Measurements from ENCODE around the gene VAC14.
"Not testable (repeated sequence)": the region's sequence is repeated elsewhere in the genome, so short reads cannot be mapped to it uniquely, and the experiment has no call there.

The VAC14 gene

GRCh38 chr16:70800781-70801480 is at the start of gene VAC14:
Gene VAC14, minus strand, starts transcription at chr16:70801158. Its CDS starts 258 bp downstream, at chr16:70800900.
- peak; percentile 84 for DNase-seq (ENCODE audit: low spot score)

DNA sequence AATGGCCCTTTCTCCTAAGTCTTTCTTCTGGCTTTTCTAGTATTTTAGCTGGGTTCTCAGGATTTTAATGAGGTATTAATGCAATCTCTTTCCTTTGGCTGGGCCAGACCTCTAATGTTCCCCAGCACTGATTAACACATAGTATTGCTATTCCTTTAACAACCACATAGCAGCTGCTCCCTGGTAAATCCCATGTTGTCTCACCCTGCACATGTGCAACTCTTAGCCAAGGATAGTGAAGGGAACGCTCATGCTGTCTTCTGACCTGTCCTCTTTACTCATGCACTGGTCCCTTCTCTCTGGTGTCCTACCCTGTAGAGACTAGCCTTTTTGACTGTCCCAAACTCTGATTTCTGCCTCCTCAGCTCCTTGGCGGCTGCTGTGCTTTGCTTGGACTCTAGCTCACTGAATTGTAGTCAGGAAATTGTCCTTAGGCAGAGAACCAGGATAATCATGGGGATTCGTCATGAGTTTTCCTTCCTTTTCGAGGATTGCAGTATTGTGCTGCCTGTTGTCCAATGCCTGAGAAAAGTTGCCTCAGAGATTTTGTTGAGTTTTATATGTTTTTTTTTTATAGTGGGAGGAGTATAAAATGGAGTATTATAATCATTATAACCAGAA is 22.6 kb upstream of the VAC14 start:
- not testable (repeated sequence) for DNase-seq (ENCODE audit: low spot score)

GRCh38 chr16:70822734-70823133 is 21.8 kb upstream of the VAC14 start:
- not testable (repeated sequence) for DNase-seq (ENCODE audit: low spot score)

GRCh38 chr16:70818088-70818487 is 17.1 kb upstream of the VAC14 start:
- not testable (repeated sequence) for DNase-seq (ENCODE audit: low spot score)

GRCh38 chr16:70809392-70810060 is 8.6 kb upstream of the VAC14 start:
- no peak for DNase-seq (ENCODE audit: low spot score)

GRCh38 chr16:70808371-70808770 is 7.4 kb upstream of the VAC14 start:
- DNase-seq (ENCODE audit: low spot score): no peak

GRCh38 chr16:70805787-70806186 is 4.8 kb upstream of the VAC14 start:
- DNase-seq (ENCODE audit: low spot score): no peak

DNA sequence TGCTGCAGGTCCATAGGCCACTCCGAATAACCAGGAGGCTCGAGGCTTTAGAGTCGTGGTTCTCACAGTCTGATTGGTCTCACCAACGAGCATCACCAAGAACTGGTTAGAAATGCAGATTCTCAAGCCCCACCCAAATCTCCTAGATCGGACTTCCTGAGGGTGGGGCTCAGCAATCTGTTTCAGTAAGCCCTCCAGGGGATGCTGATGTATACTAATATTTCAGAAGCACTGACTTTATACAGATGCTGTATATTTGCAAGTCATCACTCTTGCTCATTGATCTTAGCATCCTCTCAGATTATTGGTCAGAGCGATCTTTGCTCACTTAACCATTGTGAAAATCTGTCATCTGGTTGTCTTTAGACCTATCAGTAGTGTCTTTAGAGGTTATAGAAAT is 4.4 kb upstream of the VAC14 start:
- DNase-seq (ENCODE audit: low spot score): no peak

- DNase-seq (ENCODE audit: low spot score): no peak
These were observed 3.8 kb upstream of the VAC14 start for GRCh38 chr16:70804734-70805169.

DNA sequence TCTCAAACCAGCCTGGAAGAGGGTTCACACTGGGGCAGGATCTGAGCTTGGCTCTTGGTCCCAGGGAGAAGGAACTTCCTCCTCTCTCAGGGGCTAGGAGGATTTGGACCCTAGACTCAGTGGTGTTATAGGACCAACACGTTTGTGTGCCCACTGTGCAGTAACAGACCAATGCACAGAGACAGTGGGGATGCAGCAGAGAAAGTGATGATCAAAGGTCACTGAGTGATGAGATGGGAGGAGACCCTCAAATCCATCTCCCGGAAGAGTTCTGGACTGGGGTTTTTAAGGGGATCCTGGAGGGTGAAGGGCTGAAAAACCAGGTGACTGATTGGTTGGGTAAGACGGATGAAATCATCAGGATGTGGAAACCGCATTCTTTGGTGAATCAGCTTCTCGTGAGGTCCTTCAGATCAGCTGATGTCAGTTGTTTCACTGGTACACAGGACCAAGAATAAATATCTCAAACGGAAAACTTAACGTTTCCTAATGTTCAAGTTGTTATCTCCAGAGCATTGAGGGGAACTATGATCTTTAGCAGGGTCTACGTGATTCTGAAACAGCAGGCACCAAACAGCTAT is 3.3 kb upstream of the VAC14 start:
- no peak for DNase-seq (ENCODE audit: low spot score)

- DNase-seq (ENCODE audit: low spot score): no peak
These were observed 2.4 kb upstream of the VAC14 start for GRCh38 chr16:70803319-70803718.

DNA sequence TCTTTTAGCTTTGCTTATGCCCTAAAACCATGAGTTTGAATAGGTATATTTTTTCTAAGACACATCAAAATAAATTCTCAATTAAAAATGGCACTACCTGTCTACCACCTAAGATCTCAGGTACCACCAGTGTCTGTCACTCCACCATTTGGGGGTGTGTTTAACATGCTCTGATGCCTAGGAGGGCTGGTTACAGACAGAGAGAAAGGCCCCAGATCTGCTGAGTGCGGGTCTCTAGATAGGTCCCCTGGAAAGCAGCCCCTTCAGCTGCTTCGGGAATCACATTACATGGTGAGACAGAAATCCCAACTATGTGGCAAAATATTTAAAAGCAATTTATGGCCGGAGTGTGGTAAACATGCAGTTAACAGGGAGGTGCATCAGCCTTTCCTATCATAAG is 653 bp upstream of the VAC14 start:
- no peak for DNase-seq (ENCODE audit: low spot score)

GRCh38 chr16:70800311-70800710 is 647 bp downstream of the VAC14 start:
- no peak for DNase-seq (ENCODE audit: low spot score)

DNA sequence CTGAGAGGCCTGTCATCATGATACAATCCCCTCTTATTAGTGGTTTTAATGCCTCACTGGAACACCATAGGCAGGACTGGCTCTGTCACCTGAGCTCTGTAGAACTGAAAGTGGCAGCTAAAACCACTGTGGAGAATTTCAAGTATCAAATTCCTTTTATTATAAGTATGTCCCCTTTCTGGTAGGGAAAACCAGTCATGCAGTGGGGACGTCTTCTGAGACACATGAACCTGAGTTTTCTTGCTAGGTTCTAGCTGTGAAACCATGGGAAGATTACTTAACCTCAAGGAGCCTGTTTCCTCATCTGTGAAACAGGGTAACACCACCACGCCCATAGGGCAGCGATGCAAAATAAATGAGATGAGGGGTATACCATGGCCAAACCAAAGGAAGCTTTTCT is 4.7 kb downstream of the VAC14 start:
- no peak for DNase-seq (ENCODE audit: low spot score)

DNA sequence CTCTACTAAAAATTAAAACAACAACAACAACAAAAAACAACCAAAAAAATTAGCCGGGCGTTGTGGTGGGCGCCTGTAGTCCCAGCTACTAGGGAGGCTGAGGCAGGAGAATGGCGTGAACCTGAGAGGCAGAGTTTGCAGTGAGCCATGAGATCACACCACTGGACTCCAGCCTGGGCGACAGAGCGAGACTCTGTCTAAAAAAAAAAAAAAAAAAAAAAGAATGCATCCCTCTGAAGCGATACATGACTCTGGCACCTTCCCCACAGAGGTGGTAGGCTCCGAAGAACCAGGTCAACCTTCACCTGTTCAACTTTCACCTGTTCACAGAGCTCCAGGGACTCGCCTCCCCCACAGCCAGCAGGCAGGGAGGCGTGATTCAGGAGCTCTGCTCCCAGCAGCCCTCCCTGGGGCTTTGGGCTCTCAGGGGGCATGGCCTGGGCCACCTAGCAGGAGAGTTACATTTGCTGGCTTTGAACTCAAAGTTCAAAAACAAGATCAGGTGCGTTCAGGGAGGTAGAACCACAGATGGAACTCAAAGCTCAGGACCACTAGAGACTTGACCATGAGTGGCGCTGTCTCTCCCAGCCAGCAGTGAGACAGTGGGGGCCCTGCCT is 5.6 kb downstream of the VAC14 start:
- DNase-seq (ENCODE audit: low spot score): no peak

GRCh38 chr16:70793851-70794502 is 7.0 kb downstream of the VAC14 start:
- DNase-seq (ENCODE audit: low spot score): no peak

DNA sequence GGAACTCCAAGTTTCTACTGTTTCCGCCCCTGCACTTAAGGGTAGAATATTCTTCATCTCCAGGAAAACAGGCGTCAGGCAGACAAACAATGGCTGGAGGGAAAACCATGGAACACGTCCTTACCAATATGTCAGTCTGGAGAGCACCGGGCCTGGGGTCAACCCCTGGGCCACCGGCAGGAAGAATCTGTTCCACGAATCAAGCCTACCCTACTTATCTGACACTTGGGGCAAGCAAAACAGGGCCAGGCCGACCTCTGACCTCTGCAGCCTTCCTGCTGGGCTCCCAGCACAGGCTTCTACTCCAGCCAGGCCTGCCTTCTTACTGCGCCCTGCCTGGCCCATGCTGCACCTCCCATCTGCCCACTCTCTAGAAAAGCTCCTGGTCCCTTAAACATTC is 10.1 kb downstream of the VAC14 start:
- no peak for DNase-seq (ENCODE audit: low spot score)

- DNase-seq (ENCODE audit: low spot score): no peak
These were observed 11.1 kb downstream of the VAC14 start for GRCh38 chr16:70789595-70790447.

- DNase-seq (ENCODE audit: low spot score): no peak
These were observed 12.0 kb downstream of the VAC14 start for GRCh38 chr16:70788668-70789594.
